ENCODE measurements around the gene SLC9A7.
A peak's percentile ranks its signal among the peaks of the same experiment; 100 is the strongest.

Gene SLC9A7

GRCh38 chrX:46703980-46704379 lies 54.9 kb downstream of the SLC9A7 start:
- DNase-seq (ENCODE audit: low spot score): no peak

DNA sequence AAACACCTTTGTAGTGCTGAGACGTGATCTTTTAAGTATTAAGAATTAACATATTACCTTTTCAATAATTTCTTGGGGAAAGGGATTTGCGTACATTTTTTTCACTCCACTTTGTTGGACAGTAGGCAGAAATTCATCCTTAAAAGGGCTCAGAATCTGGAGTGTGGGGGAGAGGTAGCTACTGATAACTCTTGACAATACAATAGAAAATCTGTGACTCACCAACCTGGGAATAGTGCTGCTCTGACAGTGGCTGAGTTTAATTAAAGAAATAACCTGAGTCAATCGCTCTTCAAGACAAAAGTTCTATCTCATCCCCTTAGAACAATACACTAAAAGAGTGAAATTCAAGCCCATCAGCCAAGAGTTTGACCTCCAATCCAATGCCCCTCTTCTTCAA lies 60.2 kb downstream of the SLC9A7 start:
- no peak for DNase-seq (ENCODE audit: low spot score)

GRCh38 chrX:46695491-46695890 lies 63.4 kb downstream of the SLC9A7 start:
- no peak for DNase-seq (ENCODE audit: low spot score)

- no peak for DNase-seq (ENCODE audit: low spot score)
These were observed 64.4 kb downstream of the SLC9A7 start for GRCh38 chrX:46694549-46694948.

GRCh38 chrX:46693149-46693548 lies 65.8 kb downstream of the SLC9A7 start:
- no peak for DNase-seq (ENCODE audit: low spot score)

DNA sequence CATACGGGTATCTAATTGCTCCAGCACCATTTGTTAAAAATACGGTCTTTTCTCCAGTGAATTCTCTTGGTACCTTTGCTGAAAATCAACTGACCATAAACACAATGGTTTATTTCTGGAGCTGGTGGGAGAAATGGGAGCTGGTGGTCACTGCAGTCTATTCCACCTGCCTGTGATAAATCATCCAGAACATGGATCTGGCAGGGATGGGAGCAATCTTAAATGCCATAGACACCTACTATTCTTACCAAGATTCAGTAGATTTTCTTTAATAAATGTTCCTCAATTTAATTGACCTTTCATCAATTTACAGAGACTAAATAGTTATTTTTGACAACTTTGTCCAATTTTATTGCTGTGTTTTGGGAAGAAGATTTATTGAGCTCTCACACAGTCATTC lies 68.1 kb downstream of the SLC9A7 start:
- no peak for DNase-seq (ENCODE audit: low spot score)

- no peak for DNase-seq (ENCODE audit: low spot score)
These were observed 71.3 kb downstream of the SLC9A7 start for GRCh38 chrX:46687619-46688018.

DNA sequence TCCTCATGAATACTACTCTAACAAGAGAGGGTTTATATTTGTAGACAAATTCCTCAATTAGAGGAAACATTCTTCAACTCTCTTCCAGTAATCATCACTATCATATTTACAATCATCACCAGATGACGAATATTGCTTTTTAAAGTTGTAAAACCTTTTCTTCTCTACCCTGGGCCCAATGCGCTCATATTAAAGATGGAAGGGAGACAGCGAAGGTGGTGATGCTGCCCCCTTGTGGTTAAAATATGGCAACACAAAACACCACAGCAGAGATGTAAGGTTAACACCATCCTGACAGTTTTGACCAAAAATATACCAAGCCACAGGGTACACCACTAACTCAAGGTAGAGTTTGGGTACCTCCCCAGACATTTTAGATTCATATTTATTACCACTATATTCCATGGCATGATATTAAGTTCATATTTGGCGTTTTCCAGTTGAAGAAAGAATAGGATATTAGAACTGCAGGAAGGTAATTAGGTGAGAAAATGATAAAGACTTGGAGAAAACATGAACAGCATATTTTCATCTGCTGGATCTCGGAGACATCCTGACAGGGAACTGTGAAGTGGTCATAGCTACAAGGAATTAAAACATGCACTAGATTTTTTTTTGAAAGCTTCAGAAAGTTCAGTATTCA lies 72.8 kb downstream of the SLC9A7 start:
- DNase-seq (ENCODE audit: low spot score): peak; percentile 27

DNA sequence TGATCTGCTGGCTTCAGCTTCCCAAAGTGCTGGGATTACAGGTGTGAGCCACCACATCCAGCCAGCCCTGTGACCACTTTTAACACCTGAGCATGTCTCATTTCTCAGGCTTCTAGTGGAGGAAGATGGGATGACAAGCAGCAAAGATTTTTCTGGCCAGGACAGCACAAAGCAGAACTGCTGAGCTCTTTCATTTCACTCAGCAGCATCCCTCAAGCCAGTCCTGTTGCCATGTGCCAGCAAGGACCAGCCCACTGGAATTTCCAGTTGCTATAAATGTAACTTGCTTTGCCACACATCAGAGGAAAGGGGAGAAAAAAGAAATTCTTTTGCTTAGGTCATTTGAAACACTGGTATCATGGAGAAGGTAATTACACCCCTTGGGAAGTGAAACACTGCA lies 75.9 kb downstream of the SLC9A7 start:
- DNase-seq (ENCODE audit: low spot score): peak; percentile 10

DNA sequence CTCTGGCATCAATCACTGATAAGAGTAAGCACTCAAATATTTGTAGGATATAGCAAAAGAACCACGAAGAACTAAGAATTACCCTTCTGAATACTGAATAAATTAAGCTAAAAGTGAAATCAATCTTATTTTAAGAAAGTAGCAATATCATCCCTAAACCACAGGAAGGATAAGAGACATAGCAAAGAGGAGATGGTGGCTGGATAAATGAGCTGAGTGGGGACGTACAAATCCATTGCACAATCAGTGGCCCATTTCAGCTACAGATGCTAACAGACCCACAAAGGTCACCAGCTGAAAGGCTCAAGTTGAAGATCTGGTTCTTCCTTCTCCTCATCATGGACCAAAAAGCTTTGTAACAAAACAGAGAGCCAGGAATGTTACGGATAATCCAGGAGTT lies 77.1 kb downstream of the SLC9A7 start:
- no peak for DNase-seq (ENCODE audit: low spot score)

GRCh38 chrX:46678232-46678631 lies 80.7 kb downstream of the SLC9A7 start:
- DNase-seq (ENCODE audit: low spot score): no peak

GRCh38 chrX:46676399-46677356 lies 82.2 kb downstream of the SLC9A7 start:
- no peak for DNase-seq (ENCODE audit: low spot score)

DNA sequence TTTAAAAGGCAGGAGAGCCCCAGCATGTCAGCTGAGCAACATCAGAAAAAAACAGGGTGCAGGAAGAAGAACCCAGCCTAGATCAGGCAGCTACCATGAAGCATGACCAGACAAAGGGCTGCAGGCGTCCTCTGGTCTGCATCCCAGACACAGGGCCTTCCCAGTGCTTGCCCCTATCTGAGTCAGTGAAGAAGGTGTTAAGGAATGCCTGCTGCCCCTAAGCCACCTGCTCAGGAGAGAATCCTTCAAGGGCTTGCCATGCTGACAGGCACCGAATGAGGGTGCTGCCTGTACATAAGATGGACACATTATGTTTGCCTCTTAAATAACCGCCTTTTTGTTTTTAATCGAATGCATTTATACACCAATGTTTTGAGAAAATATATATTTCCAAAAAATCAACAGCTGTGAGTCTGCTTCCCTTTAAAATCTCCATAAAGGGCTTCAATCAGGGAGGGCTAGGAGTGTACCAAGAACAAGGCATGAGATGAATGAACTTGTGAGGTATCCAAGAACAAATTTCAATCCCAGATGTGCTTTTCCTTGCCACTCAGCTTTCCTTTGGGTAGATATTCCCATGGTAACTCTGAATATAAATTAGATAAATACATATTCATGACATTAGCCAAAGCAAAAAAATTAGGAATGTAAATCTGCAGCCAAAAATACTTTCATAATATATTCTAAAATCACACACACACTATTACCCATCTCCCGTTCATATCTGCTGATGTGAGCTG lies 85.1 kb downstream of the SLC9A7 start:
- no peak for DNase-seq (ENCODE audit: low spot score)

- no peak for DNase-seq (ENCODE audit: low spot score)
These were observed 88.6 kb downstream of the SLC9A7 start for GRCh38 chrX:46670316-46670715.

- DNase-seq (ENCODE audit: low spot score): no peak
These were observed 92.1 kb downstream of the SLC9A7 start for GRCh38 chrX:46666831-46667230.

GRCh38 chrX:46665232-46666152 lies 93.4 kb downstream of the SLC9A7 start:
- peak; percentile 64 for DNase-seq (ENCODE audit: low spot score)

DNA sequence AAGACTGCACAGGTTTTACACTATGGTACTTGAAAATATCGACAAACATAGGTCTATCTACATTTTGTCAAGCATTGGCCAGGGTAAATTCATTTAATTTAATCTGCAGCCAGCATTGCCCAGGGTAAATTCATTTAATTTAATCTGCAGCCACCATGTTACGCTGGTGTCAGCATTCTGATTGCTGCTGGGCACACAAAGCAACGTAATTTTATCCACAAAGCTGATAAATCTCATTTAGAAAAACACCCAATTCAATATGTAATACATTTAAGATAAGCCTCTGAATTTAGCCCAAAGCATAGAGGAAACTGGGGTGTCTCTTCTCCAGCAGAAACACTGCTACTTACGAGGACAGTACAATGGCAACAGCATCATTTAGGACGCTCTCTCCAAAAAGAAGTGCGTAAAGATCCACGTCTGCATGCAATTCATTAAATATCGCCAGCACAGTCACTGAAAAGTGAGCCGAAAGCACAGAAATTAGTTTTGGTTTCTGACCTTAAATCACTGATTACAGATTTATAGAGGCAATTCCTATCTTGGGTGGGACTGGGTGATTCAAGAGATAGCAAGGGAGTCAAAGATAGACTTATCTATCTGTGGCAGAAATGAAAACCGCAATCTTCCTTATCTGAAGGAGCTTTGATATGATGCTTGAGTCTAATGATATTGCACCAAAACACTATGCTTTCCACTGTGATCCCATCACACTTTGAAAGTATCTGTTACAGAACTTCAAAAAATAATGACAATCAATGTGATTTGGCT lies 96.5 kb downstream of the SLC9A7 start:
- DNase-seq (ENCODE audit: low spot score): no peak

DNA sequence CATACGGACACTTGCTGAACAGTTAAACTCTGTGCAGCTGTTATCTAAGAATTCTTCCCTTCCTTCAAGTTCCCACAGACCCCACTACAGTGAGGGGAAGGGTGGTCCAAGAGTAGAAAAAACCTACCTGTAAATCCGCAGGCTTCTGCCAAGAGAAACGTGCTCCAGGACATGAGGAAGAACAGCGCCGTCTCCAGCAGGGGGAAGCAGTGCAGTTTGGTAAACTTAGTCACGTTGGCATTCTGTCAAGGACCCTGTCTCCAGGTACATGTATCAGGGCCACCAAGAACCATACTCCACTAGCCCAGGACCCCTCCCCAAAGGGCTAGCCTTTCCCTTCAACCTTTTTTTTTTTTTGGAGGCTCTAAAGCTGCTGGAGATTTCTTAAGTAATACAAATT lies 105.4 kb downstream of the SLC9A7 start:
- DNase-seq (ENCODE audit: low spot score): peak; percentile 14

DNA sequence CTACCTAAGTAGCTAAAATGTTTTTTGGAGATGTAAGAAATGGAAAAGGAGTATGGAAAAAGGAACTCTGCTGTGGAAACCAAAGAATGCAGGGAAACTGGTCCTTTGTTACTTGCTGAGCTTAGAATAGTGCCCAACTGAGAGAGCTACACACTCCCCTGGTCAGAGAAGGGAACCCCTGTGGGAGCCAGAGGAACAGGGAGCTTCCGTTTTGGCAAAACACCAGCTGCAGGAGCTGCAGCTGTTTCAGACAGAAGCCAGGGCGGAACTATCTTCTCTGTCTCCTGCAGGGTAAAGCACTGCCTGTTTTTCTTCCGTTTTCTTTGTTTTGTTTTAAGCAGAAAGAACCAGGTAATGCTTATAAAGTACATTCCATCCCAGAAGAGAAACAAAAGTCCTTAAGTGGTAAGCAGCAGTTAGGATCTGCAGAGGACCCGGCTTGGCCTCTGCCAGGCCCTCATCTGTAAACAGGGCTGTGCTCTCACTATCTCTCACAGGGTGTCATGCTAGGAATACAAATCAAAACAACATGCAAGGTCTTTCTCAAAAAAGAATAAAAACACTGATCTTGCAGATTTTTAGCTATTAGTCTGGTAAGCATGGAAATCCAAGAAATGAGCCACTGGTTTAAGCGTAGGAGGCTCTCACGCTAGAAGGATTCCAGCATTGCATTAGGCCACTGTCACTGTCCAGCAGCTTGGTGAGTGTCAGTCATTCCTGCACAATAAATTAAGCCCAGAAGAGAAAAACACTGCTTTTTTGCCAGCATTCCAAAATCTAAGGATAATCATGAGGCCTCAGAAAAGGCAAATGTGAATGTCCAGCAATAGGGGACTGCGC lies 109.3 kb downstream of the SLC9A7 start:
- DNase-seq (ENCODE audit: low spot score): no peak

DNA sequence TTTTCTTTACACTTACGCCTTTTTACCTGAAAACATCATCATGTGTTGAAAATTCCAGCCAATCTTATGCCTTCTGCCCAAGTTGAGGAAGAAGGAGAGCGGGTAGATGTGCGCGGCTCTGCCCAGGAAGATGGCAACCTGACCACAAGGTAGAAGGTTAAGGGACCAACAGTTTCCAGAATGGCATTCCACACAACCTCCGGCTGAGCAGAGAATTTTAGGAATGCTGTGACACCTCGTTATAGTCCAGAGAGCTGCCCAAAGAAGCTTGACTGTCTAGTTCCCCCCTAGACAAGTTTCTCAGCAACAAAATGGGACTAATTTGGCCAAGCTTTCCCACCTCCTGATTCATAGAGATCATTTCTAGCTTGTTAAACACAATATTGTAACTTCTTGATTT lies 110.3 kb downstream of the SLC9A7 start:
- DNase-seq (ENCODE audit: low spot score): no peak
